Transverse colon (tissue), 4 donors: Measurements from ENCODE around the gene BCL7B.

Source experiments
- CTCF ChIP-seq, 5 experiments: fragments of 200-600 bp in 3 of 5; fragments of 450-650 bp in 2 of 5; sonication (generic) in 3 of 5; IDR thresholded peaks; 1 replicate in 2 of 5; 2 replicates in 3 of 5; pipeline ENCODE4 v1.5.1; 2016 to 2017; ENCODE audit warnings: antibody characterized with exemption in 5 of 5, inconsistent platforms in 3 of 5, mild to moderate bottlenecking in 2 of 5, moderate library complexity in 1 of 5
- EP300 ChIP-seq: sonication (generic); formaldehyde crosslinking; IDR thresholded peaks from one replicate; pipeline ENCODE4 v1.6.1; 2017; ENCODE audit warnings: antibody characterized with exemption, low read depth
- POLR2A ChIP-seq: fragments of 450-650 bp; IDR thresholded peaks from one replicate; pipeline ENCODE4 v1.6.1; 2016; ENCODE audit warnings: antibody characterized with exemption, mild to moderate bottlenecking, moderate library complexity
- POLR2AphosphoS5 ChIP-seq, 3 donors: sonication (generic); formaldehyde crosslinking; IDR thresholded peaks; one replicate each; pipeline ENCODE4 v1.6.1; 2016; ENCODE audit warnings: antibody characterized with exemption in 3 of 3

- TF ChIP-seq CTCF (IDR thresholded peaks at IDR 0.05) (no peak), POLR2A (no peak), EP300 (no peak), POLR2AphosphoS5 (IDR thresholded peaks at IDR 0.05) (no peak)
These were observed 15.8 kb downstream of the BCL7B start for GRCh38 chr7:73541722-73542121.
